Measurements from ENCODE around the gene EPB42. TPM values are rescaled to one million over a fixed set of nuclear protein-coding genes. Genes with fewer than 3 reads are reported as not detected.
A peak's percentile ranks its signal among the peaks of the same experiment; 100 is the strongest.

The EPB42 gene
- total RNA-seq (2014; rRNA removed) = not detected in 2 replicates
- Bru-seq, nascent RNA = not detected
- BruChase-seq, experiment 1, labeled RNA remaining after a 6-hour chase = percentile 3 among the genes with signal in this experiment
- BruChase-seq, experiment 2, labeled RNA remaining after a 2-hour chase = not detected
- long read RNA-seq = 0 reads

GRCh38 chr15:43220991-43221403 lies at the start of gene EPB42:
Gene EPB42, minus strand, starts transcription at chr15:43221018. Its CDS starts 193 bp downstream, at chr15:43220825.
- Histone ChIP-seq H3K79me2 (ENCODE audit: low read length) (no peaks in the 10 kb centered on the region), H2AFZ (ENCODE audit: low read length) (no peak within 1 kb of the TSS), H4K20me1 (ENCODE audit: low read length) (no peaks in the 10 kb centered on the region), H3K9me3 (ENCODE audit: low read length) (no peaks in the 10 kb centered on the region), H3K9me2 (replicated peaks; ENCODE audit: low read length) (no peaks in the 10 kb centered on the region), H3K4me3 (ENCODE audit: low read length) (no peak within 1 kb of the TSS), H3K27ac (ENCODE audit: low read length) (no peak within 1 kb of the TSS), H3K4me1 (ENCODE audit: insufficient read depth, low read length) (peaks cover 5% of the 10 kb centered on the region; the same call in 1 of the 2 replicates), H3K4me2 (ENCODE audit: low read length) (no peak within 1 kb of the TSS), H3F3A (ENCODE audit: low read length, unreplicated experiment) (no peaks in the 10 kb centered on the region), H3K9ac (ENCODE audit: low read length) (no peak within 1 kb of the TSS), H3K36me3 (ENCODE audit: low read depth, low read length) (no peaks in the 10 kb centered on the region; the same call in 1 of the 2 replicates), H3K27me3 (ENCODE audit: low read length) (no peaks in the 10 kb centered on the region)
- intact Hi-C loops (cut with micrococcal nuclease) = no loop called here
- BruUV-seq (replicated peaks) = no TSS peak
- ATAC-seq = no peak
- no peak for TF ChIP-seq EZH2phosphoT487 (IDR thresholded peaks at IDR 0.05; ENCODE audit: borderline replicate concordance, low read length)
- TF ChIP-seq, protein P1, sequence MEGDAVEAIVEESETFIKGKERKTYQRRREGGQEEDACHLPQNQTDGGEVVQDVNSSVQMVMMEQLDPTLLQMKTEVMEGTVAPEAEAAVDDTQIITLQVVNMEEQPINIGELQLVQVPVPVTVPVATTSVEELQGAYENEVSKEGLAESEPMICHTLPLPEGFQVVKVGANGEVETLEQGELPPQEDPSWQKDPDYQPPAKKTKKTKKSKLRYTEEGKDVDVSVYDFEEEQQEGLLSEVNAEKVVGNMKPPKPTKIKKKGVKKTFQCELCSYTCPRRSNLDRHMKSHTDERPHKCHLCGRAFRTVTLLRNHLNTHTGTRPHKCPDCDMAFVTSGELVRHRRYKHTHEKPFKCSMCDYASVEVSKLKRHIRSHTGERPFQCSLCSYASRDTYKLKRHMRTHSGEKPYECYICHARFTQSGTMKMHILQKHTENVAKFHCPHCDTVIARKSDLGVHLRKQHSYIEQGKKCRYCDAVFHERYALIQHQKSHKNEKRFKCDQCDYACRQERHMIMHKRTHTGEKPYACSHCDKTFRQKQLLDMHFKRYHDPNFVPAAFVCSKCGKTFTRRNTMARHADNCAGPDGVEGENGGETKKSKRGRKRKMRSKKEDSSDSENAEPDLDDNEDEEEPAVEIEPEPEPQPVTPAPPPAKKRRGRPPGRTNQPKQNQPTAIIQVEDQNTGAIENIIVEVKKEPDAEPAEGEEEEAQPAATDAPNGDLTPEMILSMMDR (conservative IDR thresholded peaks at IDR 0.05; ENCODE audit: low read depth, low read length) = no peak
- no peak for TF ChIP-seq EZH2 (IDR thresholded peaks at IDR 0.05; ENCODE audit: low read length, unreplicated experiment)
- no peak for DNase-seq
- CTCF ChIA-PET = no interaction called here
- POLR2A ChIA-PET (ENCODE audit: unreplicated experiment) = no interaction called here

DNA sequence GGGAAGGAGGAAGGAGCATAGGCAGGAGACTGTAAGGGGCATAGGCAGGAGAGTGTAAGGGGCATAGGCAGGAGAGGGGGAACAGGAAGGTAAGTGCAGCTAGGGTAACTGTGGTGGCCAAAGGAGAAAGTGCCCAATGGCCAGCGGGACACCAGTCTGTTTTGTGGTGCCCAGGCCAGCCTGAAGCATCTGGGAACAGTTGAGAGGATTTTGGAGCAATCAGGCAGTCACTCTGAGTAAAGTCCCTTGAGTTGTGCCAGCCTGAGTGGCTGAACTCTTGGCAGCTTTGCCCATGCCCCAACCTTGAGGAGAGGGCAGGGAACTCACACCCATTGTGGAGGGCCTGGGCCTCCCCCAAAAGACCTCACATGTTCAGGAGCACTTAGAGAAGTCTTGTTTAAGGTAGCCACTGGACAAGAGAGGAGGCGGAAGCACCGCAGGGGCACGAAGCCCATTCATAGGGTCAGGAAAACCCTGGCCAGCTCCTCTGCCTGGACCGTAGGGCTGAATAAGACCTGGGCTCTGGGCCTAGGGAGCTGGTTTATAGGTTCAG lies 49.4 kb upstream of the EPB42 start:
- Histone ChIP-seq H3K79me2 (ENCODE audit: low read length) (no peaks in the 10 kb centered on the region), H3K4me3 (ENCODE audit: low read length) (no peak overlapping the region), H3K36me3 (ENCODE audit: low read depth, low read length) (no peaks in the 10 kb centered on the region), H3K9me3 (ENCODE audit: low read length) (no peaks in the 10 kb centered on the region), H3K9ac (ENCODE audit: low read length) (no peak overlapping the region), H3K4me2 (ENCODE audit: low read length) (no peak overlapping the region), H3K4me1 (ENCODE audit: insufficient read depth, low read length) (peaks cover 3% of the 10 kb centered on the region; the same call in 1 of the 2 replicates), H3K27me3 (ENCODE audit: low read length) (peaks cover 17% of the 10 kb centered on the region), H2AFZ (ENCODE audit: low read length) (no peak overlapping the region), H3K9me2 (replicated peaks; ENCODE audit: low read length) (no peaks in the 10 kb centered on the region), H3K27ac (ENCODE audit: low read length) (no peak overlapping the region), H3F3A (ENCODE audit: low read length, unreplicated experiment) (no peaks in the 10 kb centered on the region), H4K20me1 (ENCODE audit: low read length) (no peaks in the 10 kb centered on the region)
- ATAC-seq (no peak), DNase-seq (no peak)
- intact Hi-C loops (cut with micrococcal nuclease) = no loop called here
- TF ChIP-seq EZH2phosphoT487 (IDR thresholded peaks at IDR 0.05; ENCODE audit: borderline replicate concordance, low read length) (no peak), EZH2 (IDR thresholded peaks at IDR 0.05; ENCODE audit: low read length, unreplicated experiment) (no peak)
- TF ChIP-seq, protein P1 (conservative IDR thresholded peaks at IDR 0.05; ENCODE audit: low read depth, low read length) = no peak
- CTCF ChIA-PET = interaction anchor here (0.6 kb wide), 1 partner anchor 367 kb away, joined by 3 read pairs; no protein-coding TSS in a partner anchor
- POLR2A ChIA-PET (ENCODE audit: unreplicated experiment) = no interaction called here
- no TSS peak for BruUV-seq (replicated peaks)

Measured in PC-3 (cell line).